MV-4-11 (cell line): ENCODE results near the gene AP1M1.

ENCODE experiments used
- DNase-seq: peaks from one replicate; lab custom pipeline; 2025; lab: John Stamatoyannopoulos, UW

Gene AP1M1

GRCh38 chr19:16197622-16198369 is at the start of gene AP1M1:
Gene AP1M1 (plus strand): TSS chr19:16197911. CDS start chr19:16198027, 116 bp downstream.
- peak; percentile 99 for DNase-seq

GRCh38 chr19:16148443-16149229 is 49.1 kb upstream of the AP1M1 start:
- DNase-seq: peak; percentile 71

GRCh38 chr19:16153582-16154336 is 44.0 kb upstream of the AP1M1 start:
- peak; percentile 50 for DNase-seq

- DNase-seq: no peak
Measured at GRCh38 chr19:16154557-16154956, 43.2 kb upstream of the AP1M1 start.

- no peak for DNase-seq
Measured at GRCh38 chr19:16155128-16155527, 42.6 kb upstream of the AP1M1 start.

GRCh38 chr19:16156904-16157303 is 40.8 kb upstream of the AP1M1 start:
- peak; percentile 41 for DNase-seq

GRCh38 chr19:16157601-16158000 is 40.1 kb upstream of the AP1M1 start:
- DNase-seq: no peak

- DNase-seq: no peak
Measured at GRCh38 chr19:16159655-16160054, 38.1 kb upstream of the AP1M1 start.

- DNase-seq: no peak
Measured at GRCh38 chr19:16160445-16160942, 37.2 kb upstream of the AP1M1 start.

- DNase-seq: peak; percentile 87
Measured at GRCh38 chr19:16160943-16161560, 36.7 kb upstream of the AP1M1 start.

- DNase-seq: peak; percentile 35
Measured at GRCh38 chr19:16161840-16162239, 35.9 kb upstream of the AP1M1 start.

- no peak for DNase-seq
Measured at GRCh38 chr19:16164222-16164890, 33.4 kb upstream of the AP1M1 start.

GRCh38 chr19:16166417-16166816 is 31.3 kb upstream of the AP1M1 start:
- no peak for DNase-seq

- DNase-seq: no peak
Measured at GRCh38 chr19:16167055-16167454, 30.7 kb upstream of the AP1M1 start.

GRCh38 chr19:16168465-16169081 is 29.1 kb upstream of the AP1M1 start:
- peak; percentile 96 for DNase-seq

- no peak for DNase-seq
Measured at GRCh38 chr19:16170134-16170533, 27.6 kb upstream of the AP1M1 start.

- no peak for DNase-seq
Measured at GRCh38 chr19:16175954-16176353, 21.8 kb upstream of the AP1M1 start.

GRCh38 chr19:16178866-16179265 is 18.8 kb upstream of the AP1M1 start:
- DNase-seq: peak; percentile 68

- DNase-seq: peak; percentile 39
Measured at GRCh38 chr19:16180611-16181010, 17.1 kb upstream of the AP1M1 start.

- DNase-seq: no peak
Measured at GRCh38 chr19:16184665-16185122, 13.0 kb upstream of the AP1M1 start.
